HG03066 (cell line): ENCODE data around the gene IFT81.
"Not testable (repeated sequence)": the region's sequence is repeated elsewhere in the genome, so short reads cannot be mapped to it uniquely, and the experiment has no call there.

ENCODE experiments used
- ATAC-seq: cut with Tn5 transposase; IDR thresholded peaks from one replicate; pipeline ENCODE4 v1.9.1; 2021; ENCODE audit warnings: low read depth; ENCODE audit not compliant: unreplicated experiment

Gene IFT81

DNA sequence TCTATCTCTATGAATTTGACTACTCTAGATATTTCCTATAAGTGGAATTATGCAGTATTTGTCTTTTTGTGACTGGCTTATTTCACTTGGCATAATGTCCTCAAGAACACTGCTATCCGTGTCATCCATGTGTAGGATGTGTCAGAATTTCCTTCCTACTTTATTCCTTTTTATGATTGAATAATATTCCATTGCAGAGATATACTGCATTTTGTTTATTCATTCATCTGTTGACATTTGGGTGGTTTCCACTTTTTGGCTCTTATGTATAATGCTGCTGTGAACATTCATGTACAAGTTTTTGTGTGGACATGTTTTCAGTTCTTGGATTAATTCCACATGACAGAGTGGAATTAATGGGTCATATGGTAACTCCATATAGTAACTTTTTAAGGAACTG, 111.2 kb downstream of the IFT81 start:
- ATAC-seq: no peak

DNA sequence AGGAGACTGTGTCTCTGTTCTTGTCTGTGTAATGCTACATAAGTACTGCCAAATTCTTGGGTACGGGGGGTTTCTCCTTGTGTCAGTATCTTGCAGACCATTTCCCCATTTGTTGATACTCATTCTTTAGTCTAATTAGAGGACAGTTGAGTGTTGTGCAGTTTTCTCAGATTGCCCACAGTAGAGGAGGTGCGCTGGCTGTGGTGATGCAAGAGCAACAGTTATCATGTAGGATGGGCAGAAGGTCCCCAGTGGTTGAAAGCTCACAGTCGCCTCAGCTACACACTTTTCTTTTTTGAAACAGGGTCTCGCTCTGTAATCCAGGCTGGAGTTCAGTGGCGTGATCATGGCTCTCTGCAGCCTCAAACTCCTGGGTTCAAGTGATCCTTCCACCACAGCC, 119.1 kb downstream of the IFT81 start:
- no peak for ATAC-seq

DNA sequence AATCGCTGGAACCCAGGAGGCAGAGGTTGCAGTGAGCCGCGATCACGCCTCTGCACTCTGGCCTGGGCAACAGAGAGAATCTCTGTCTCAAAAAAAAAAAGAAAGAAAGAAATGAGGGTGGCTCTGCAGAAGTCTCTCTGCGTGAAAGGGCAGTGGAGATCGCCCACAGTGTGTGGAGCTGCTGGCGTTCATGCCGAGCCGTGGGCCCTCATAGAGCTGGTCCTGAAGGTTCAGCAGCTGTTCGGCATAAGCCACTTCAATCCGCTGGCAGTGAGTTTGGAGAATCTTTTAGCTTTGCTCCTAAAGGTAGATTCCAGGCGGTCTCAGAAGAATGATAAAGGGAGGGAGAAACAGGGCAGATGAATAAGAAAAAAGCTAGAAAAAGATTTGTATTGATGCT, 120.2 kb downstream of the IFT81 start:
- ATAC-seq: no peak

DNA sequence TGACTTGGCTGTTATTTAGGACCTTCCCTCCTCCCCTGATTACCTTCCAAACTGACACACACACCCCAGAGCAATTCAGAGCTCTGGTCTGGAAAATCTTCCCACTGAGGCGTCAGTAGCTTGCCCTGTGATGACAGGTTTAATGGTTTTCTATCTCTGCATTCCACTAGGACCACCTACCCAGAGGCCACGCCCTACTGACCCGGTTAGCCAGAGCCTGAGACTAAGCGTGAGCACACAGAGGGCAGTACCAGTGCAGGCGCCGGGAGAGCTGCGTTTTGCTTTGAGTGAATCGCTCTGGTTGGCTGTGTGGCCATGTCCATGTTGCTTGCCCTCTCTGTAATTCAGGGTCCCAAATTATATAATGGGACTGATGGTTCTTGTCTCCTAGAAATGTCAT, 120.7 kb downstream of the IFT81 start:
- ATAC-seq: no peak

DNA sequence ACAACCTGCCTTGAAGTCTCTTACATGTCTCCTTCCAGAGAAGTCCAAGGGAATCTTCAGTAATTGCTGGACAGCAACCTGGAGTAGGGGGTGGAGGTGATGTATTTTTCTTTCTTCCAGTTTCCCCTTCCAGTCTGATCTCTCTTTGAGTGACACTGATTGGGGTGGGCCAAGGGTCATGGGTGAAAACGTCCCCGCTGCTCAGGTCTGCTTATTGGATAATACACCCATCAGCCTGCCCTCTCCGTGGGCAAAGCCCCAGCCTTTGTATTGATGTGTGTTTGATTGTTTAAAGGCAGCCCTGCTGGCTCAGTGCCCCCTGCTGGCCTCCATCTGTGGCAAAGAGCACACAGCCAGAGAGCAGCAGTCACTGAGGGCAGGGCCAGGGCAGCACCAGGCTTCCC, 121.2 kb downstream of the IFT81 start:
- ATAC-seq: no peak

DNA sequence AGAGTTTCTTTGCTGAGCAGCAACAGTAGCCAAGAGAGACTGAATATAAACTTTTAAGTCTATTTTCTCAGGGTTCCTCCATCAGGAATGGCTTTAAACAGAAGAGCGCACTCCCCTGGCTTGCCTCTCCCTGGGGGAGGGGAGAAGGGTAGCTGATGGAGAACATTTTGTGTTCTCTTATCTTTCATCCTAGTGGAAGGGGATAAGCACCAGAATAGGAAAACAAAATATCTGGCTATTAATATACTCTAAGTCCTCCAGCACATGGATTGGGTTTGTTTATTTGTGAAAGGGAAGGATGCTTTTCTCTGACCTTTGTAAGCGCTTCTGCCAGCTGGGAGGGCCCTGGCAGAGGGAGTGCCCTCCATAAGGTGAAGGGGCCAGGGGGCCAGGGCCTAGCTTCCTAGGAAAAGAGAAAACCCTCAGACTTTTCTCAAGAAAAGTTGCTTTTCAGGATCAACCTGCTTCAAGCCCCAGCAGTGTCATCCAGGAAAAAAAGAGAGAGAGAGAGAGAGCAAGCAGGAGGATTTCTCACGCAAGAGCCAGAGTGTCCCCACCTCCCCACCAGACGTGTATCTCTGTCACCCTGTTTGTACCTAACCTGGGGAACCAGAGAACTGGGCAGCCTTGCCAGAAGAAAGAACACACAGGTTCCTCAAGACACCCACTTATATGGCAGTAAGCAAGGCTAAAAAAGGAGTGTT, 122.6 kb downstream of the IFT81 start:
- no peak for ATAC-seq

DNA sequence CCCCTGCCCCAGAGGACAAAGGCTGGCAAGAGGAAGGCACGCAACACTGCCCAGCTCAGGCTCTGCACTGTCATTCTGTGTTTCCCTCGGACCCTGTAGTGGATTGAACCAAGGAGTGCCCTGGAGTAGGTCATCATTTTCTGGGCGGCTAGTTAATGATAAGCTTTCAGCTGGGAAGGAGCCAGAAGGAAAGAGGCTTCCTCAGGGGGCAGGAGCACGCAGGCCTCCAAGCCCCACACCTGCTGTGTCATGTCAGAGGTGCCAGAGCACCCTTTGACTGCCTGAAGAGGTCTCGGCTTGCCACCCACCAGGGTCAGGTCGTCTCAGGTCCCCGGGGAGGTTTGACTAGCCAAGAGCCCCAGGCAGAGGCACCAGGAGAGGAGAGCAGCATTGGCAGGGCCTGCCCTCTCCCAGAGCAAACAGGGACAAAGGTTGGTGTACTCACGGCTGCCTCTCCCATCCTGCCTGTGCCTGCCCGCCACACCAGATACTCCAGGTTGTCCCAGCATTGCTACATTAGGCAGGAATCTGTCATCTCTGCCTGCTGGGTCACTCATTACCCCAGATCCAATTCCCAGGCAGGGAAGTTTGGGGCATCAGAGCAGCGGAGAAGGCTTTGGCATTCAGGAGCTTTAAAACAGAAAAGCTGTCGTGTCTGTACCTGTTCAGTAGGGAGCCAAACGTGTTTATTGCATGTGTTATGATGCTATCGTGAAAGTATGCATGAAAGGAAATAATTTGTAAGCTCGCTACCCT, 123.4 kb downstream of the IFT81 start:
- no peak for ATAC-seq

DNA sequence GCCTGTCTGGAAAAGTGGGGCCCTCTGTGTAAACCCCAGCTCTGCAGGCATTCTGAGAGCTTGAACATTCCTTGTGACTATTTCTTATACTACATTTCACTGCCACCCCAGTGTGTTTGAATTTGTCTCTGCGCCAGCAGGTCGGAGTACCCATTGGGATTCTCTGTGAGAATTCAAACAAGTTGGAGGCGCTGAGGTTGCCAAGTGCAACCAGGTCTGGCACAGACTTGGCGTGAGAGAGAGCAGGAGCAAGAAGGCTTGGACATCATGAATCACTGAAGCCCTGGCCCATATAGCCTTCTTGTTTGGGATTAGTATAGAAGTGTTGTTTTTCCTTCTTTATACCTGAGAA, 123.9 kb downstream of the IFT81 start:
- ATAC-seq: no peak

DNA sequence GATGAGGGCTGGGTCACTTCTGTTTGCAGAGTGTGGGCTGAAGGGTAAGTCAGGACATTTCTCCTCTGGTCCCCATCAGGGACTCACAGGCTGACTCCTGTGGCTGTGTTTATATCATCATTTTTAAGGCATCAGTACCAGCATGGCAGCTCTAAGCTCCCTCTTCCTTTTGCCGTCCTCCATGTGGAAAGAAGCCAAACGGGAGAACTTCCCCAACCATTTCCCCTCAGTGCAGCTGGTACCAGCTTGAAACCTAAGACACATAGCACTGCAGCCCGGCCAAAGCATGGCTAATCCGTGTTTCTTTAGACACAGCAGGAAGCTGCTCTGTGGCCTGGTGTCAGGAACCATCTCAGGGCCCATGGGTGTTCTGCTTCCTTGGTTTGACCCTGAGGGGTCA, 124.9 kb downstream of the IFT81 start:
- ATAC-seq: no peak

DNA sequence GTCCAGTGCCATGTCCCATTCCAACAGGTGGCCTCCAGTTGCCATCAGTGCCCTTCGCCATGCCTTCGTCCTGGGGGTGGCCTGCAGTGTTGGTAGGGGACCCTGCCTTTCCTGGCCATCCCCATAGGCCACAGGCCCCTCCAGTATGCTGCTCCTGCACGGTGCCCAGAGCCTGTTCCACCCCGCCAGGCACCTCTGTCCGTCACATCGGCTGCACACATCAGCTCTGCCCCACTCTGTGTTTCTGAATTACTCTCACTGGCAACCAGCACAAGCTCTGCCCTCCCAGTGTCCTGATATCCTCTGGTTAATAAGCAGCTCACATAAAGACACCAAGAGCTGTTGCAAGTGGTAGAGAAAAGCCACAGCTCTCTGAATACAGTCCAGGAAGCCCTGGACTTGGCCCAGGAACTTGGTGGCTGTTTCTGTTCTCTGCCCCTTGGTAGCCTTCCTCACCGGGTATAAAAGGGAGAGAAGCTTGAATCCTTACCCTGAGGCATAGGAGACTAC, 125.6 kb downstream of the IFT81 start:
- ATAC-seq: no peak

DNA sequence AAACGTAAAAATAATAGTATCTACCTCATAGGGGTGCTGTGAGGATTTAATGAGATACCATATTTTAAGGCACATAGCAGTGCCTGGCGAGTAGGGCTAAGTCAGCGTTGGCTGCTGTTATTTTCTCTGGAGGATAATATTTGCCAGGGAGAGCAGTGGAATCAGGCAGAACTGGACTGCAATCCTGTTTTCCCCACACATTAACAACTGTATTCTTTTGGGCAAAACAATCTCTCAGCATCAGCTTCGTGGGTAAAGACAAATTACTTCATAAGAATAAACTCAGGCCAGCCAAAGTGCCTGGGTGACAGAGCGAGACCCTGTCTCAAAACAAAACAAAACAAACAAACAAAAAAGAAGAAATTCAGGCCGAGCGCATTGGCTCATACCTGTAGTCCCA, 127.2 kb downstream of the IFT81 start:
- no peak for ATAC-seq

DNA sequence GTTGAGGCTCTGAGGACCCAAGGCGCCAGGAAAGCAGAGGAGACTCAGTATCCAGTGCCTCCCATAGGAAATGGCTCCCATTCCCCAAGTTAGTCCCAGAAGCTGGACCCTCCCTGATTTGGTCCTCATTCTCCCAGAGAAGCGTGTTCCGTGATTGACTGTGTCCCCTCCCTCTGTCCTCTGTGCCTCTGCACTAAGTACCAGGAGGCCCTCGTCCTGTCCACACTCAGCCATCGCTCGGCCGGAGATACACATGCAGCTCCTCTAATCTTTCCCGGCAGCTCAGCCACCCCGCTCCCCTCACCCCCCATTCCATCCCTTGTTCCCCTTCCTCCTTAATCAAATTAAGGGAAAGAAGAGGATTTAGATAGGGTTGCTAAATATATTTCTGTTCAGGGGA, 128.6 kb downstream of the IFT81 start:
- ATAC-seq: no peak

DNA sequence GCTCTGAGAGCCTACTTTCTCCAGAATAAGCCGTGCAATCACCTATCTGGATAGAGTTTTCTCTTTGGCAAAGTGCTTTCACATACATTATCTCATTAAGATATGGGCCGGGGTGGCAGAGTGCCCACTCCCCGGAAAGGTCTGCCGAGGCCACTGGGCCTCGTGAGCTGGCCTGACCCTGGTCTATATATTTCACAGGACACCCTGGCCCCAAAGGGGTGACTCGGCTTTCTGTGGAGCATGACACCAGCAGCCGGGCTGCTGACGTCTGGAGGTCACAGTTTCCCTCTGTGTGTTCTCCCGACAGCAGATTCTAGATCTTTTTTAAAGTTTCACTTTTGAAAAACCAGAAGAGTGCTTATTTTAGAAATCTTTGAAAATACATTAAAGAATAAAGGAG, 129.0 kb downstream of the IFT81 start:
- no peak for ATAC-seq

DNA sequence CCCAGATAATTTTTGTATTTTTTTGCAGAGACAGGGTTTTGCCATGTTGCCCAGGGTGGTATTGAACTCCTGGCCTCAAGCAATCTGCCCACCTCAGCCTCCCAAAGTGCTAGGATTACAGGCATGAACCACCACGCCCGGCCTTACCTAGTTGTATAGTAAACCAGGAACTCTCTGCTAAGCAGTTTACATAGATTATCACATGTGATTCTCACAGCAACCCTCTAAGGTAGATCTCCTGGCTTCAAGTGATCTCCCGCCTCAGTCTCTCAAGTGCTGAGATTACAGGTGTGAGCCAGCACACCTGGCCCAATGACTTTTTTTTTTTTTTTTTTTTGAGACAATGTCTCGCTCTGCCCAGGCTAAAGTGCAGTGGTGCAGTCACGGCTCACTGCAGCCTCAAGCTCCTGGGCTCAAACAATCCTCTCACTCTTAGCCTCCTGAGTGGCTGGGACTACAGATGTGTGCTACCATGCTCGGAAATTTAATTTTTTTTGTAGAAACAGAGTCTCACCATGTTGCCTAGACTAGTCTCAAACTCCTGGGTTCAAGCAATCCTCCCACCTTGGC, 130.9 kb downstream of the IFT81 start:
- ATAC-seq: no peak

DNA sequence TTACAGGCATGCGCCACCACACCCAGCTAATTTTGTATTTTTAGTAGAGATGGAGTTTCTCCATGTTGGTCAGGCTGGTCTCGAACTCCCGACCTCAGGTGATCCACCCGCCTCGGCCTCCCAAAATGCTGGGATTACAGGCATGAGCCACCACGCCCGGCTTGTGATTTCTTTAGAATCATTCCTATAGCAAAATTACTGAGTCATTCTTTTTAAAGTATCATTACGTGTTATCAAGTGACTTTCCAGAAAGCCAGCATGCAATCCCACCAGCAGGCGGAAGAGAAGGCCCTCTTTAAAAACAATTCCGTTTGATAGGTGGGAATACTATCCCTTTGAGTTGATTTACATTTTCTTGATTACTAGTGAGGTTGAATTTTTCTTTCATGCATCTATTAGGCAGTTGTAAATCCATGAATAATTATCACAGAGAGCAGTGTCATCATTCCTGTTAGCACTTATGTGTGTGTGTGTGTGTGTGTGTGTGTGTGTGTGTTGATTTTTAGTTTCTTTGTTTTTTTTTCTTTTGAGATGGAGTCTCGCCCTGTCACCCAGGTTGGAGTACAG, 131.8 kb downstream of the IFT81 start:
- ATAC-seq: not testable (repeated sequence)

DNA sequence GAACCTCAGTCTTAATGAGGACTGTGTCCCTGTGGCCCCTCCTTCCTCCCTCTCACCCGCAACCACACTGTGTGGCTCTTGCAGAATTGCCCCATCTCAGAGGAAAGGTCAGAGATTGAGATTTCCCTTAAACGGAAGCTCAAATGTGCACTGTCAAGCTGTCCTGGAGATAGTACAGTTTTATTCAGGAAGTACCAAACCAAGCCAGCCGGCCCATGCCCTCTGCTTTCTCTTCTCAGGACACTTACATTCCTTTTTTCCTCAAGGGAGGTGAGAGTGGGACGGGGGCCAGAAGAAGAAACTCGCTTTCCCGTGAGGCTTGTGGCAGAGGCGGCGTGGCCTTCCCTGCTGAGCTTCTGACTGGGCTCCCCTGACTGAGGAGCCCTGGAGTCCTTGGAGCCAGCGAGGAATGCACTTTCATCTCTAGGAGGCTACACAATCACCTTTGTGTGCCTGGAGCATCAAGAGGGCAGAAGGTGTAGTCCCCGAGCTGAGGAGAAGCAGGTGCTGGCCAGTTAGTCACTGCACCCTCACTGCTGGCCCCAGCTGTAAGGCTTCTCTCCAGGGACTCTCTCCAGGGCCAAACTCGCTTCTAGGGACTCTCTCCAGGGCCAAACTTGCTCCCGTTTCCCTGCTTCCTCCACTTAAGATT, 132.7 kb downstream of the IFT81 start:
- ATAC-seq: no peak

DNA sequence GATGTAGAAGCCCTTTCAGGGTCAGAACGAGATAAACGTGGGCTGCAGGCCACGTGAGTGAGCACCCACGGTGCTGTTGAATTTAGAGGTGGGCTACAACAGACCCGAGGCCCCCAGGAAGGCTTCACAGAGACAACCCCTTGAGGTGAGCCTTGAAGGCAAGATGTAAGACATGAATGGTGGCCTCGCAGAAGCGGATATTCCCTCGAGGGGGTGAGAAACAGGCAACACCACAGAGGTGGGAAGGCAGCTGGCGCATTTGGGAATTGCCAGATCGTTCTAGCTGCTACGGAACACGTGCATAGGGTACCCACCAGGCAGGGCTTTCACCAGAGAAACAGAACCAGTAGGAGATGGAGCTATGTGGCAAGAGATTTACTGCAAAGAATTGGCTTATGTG, 134.3 kb downstream of the IFT81 start:
- no peak for ATAC-seq

DNA sequence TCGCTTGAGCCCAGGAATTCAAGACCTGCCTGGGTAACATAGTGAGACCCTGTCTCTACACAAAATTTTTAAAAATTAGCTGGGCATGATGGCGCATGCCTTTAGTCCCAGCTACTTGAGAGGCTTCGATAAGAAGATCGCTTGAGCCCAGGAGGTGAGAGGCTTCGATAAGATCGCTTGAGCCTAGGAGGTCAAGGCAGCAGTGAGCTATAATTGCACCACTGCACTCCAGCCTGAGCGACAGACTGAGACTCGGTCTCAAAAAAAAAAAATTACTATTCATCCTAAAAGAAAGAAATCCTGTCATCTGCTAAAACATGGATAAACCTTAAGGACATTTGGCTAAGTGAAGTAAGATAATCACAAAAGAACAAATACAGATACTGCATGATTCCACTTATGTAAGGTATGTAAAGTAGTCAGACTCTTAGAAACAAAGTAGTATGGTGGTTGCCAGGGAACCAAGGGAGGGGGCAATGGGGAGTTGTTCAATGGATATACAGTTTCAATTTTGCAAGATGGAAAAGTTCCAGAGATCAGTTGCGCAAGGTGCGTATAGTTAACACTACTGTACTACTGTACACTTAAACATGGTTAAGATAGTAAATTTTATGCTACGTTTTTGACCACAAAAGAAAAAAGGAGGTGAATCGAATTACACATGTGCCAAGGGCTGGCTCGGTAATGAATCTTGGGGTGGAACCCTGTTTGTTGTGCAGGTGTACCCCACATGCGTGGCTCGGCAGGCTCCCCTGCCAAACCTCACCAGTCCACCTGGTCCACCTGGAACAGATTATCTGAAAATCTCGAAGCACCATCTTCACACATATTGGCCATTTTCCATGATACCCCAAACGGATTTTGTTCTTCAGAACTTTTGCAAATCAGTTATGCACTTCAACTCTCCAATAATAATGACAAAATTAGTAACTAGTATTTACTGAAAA, 138.6 kb downstream of the IFT81 start:
- ATAC-seq: no peak

DNA sequence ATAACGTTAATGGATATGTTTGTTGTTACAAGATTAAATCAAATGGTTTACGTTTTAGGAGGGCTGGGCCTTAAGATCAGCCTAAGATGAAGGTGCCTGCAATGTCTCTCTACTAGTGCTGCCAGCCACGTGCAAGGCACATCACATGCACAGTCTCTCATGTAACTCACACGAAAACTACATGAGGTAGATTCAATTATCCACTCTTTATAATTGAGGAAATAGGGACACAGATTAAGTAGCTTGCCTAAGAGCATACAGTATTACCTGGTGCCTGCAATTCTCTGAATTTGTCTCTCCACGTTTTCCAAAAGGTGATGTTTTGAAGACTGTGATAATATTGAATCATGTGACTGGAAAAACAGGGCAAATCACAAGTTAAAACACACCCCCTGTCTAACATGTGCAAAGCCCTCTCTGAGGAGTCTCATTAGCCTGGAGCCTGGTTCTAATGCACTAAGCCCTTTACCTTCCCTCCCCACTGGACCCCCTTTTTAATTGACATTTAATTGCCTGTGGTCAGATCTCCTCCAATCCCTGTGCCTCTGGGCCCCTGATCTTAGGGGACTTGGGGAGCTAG, 142.3 kb downstream of the IFT81 start:
- no peak for ATAC-seq
